KMS-11 (cell line): ENCODE data around the gene TCF12.

Experiments used
- H2AFZ ChIP-seq: fragments of 200-600 bp; sonication (generic); 2 replicates; pipeline ENCODE4 v1.6.1; 2016; ENCODE audit warnings: antibody characterized with exemption, mixed run types, low read depth
- H3K27ac ChIP-seq: fragments of 200-600 bp; sonication (generic); 2 replicates; pipeline ENCODE4 v1.6.1; 2016; ENCODE audit warnings: mild to moderate bottlenecking, mixed run types
- H3K27me3 ChIP-seq: fragments of 200-600 bp; sonication (generic); 2 replicates; pipeline ENCODE4 v1.6.1; 2017; ENCODE audit warnings: mild to moderate bottlenecking, low read depth, mixed run types, moderate library complexity; ENCODE audit not compliant: insufficient read depth
- H3K36me3 ChIP-seq: fragments of 200-600 bp; sonication (generic); 2 replicates; pipeline ENCODE4 v1.6.1; 2017; ENCODE audit warnings: mild to moderate bottlenecking, mixed run types; ENCODE audit not compliant: insufficient read depth
- H3K4me1 ChIP-seq: fragments of 200-600 bp; sonication (generic); 2 replicates; pipeline ENCODE4 v1.6.1; 2016; ENCODE audit warnings: mild to moderate bottlenecking, low read depth, mixed run types; ENCODE audit not compliant: poor library complexity, severe bottlenecking
- H3K4me2 ChIP-seq: fragments of 200-600 bp; sonication (generic); 2 replicates; pipeline ENCODE4 v1.7.0; 2016; ENCODE audit warnings: mild to moderate bottlenecking, mixed run types
- H3K4me3 ChIP-seq: fragments of 200-600 bp; sonication (generic); IDR thresholded peaks from 2 replicates; pipeline ENCODE4 v1.6.1; 2017; ENCODE audit warnings: low read depth, low read length, mixed read lengths; ENCODE audit not compliant: insufficient read depth
- H3K79me2 ChIP-seq: fragments of 200-600 bp; sonication (generic); 2 replicates; pipeline ENCODE4 v1.6.1; 2016; ENCODE audit warnings: low read depth, mixed run types; ENCODE audit not compliant: insufficient read depth
- H3K9ac ChIP-seq: fragments of 200-600 bp; sonication (generic); 2 replicates; pipeline ENCODE4 v1.6.1; 2016; ENCODE audit warnings: mild to moderate bottlenecking, mixed run types
- H4K20me1 ChIP-seq: fragments of 200-600 bp; sonication (generic); 2 replicates; pipeline ENCODE4 v1.6.1; 2016; ENCODE audit warnings: mild to moderate bottlenecking, mixed run types; ENCODE audit not compliant: insufficient read depth
- CTCF ChIP-seq: fragments of 200-600 bp; sonication (generic); conservative IDR thresholded peaks from 2 replicates; pipeline ENCODE4 v1.6.1; 2017; ENCODE audit warnings: low read depth, mild to moderate bottlenecking, antibody characterized with exemption, low read length, moderate library complexity, mixed read lengths

The TCF12 gene

DNA sequence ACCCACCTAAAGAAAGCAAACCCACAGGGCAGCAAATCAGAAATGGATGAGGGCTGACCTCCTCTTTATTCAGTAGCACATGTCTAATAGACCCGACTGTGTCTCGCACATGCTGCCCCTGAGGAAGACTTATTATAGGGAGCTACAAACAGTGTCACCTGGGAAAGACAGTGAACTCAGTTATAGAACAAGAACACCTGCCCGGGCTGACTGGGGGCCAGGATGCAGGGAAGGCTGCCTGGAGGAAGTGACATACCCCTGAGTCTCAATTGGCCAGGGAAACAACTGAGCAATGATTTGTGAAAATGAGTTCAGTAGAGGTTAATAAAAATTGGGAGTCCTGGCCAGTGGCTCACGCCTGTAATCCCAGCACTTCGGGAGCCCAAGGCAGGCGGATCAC lies 379.2 kb downstream of the TCF12 start:
- Histone ChIP-seq H3K27me3 (no peaks in the 10 kb centered on the region), H4K20me1 (no peaks in the 10 kb centered on the region), H3K4me3 (no peak overlapping the region), H3K79me2 (no peaks in the 10 kb centered on the region), H3K4me1 (no peaks in the 10 kb centered on the region), H3K4me2 (no peak overlapping the region), H3K36me3 (no peaks in the 10 kb centered on the region), H2AFZ (no peak overlapping the region), H3K27ac (no peak overlapping the region), H3K9ac (no peak overlapping the region)
- no peak for TF ChIP-seq CTCF

GRCh38 chr15:57298204-57298603 lies 379.8 kb downstream of the TCF12 start:
- no peaks in the 10 kb centered on the region for H3K36me3 ChIP-seq
- no peaks in the 10 kb centered on the region for H4K20me1 ChIP-seq
- no peak overlapping the region for H3K4me2 ChIP-seq
- H3K9ac ChIP-seq = no peak overlapping the region
- H3K27ac ChIP-seq = no peak overlapping the region
- no peaks in the 10 kb centered on the region for H3K4me1 ChIP-seq
- TF ChIP-seq CTCF = no peak
- H3K79me2 ChIP-seq = no peaks in the 10 kb centered on the region
- H3K27me3 ChIP-seq = no peaks in the 10 kb centered on the region
- H2AFZ ChIP-seq = no peak overlapping the region
- H3K4me3 ChIP-seq = no peak overlapping the region

GRCh38 chr15:57298843-57299550 lies 380.6 kb downstream of the TCF12 start:
- H3K9ac ChIP-seq = no peak overlapping the region
- H4K20me1 ChIP-seq = no peaks in the 10 kb centered on the region
- no peak overlapping the region for H3K27ac ChIP-seq
- no peaks in the 10 kb centered on the region for H3K4me1 ChIP-seq
- TF ChIP-seq CTCF = no peak
- H3K27me3 ChIP-seq = no peaks in the 10 kb centered on the region
- H3K79me2 ChIP-seq = no peaks in the 10 kb centered on the region
- no peaks in the 10 kb centered on the region for H3K36me3 ChIP-seq
- no peak overlapping the region for H3K4me3 ChIP-seq
- H3K4me2 ChIP-seq = no peak overlapping the region
- no peak overlapping the region for H2AFZ ChIP-seq

GRCh38 chr15:57301307-57301706 lies 382.9 kb downstream of the TCF12 start:
- Histone ChIP-seq H3K4me2 (no peak overlapping the region), H3K4me1 (no peaks in the 10 kb centered on the region), H3K4me3 (no peak overlapping the region), H3K79me2 (no peaks in the 10 kb centered on the region), H3K27me3 (no peaks in the 10 kb centered on the region), H4K20me1 (no peaks in the 10 kb centered on the region), H2AFZ (no peak overlapping the region), H3K27ac (no peak overlapping the region), H3K9ac (no peak overlapping the region), H3K36me3 (no peaks in the 10 kb centered on the region)
- no peak for TF ChIP-seq CTCF
